Left ventricle myocardium inferior (tissue), 1 donor: ENCODE data around the gene CCDC194. TPM values are rescaled to one million over a fixed set of nuclear protein-coding genes. Genes with fewer than 3 reads are reported as not detected.

Source experiments
- DNase-seq: peaks from one replicate; pipeline ENCODE4 v3.0.0-alpha.2; 2020
- H3K27ac ChIP-seq: fragments of 200-600 bp; replicated peaks from 2 replicates; pipeline ENCODE4 v1.8.0; 2021
- H3K27me3 ChIP-seq: fragments of 200-600 bp; 2 replicates; pipeline ENCODE4 v1.8.0; 2021; ENCODE audit warnings: low read depth
- H3K36me3 ChIP-seq: fragments of 200-600 bp; 2 replicates; pipeline ENCODE4 v1.8.0; 2021
- H3K4me1 ChIP-seq: fragments of 200-600 bp; 2 replicates; pipeline ENCODE4 v1.8.0; 2021
- H3K4me3 ChIP-seq: fragments of 200-600 bp; 2 replicates; pipeline ENCODE4 v1.8.0; 2021; ENCODE audit warnings: mild to moderate bottlenecking, moderate library complexity
- H3K9me3 ChIP-seq: fragments of 200-600 bp; replicated peaks from 2 replicates; pipeline ENCODE4 v1.8.0; 2021
- CTCF ChIP-seq: fragments of 200-600 bp; IDR thresholded peaks from 2 replicates; pipeline ENCODE4 v1.8.0; 2021; ENCODE audit warnings: antibody characterized with exemption, mild to moderate bottlenecking, borderline replicate concordance
- intact Hi-C: fragments of 100-400 bp; cut with micrococcal nuclease; formaldehyde crosslinking; loops from one replicate; pipeline ENCODE4 v1.11.0; 2022
- total RNA-seq: library from RNA; stranded (reverse); fragmentation: NEBNext Ultra II Directional; extraction: Animal tissue kit (Norgen Biotek cat#: 25700); gene quantifications from one replicate; pipeline ENCODE4 v1.2.1, GENCODE V29; 2021
- donor health status: DM: no; HTN: yes; CAD: no; lungs with severe emphysema.

CCDC194 gene
- total RNA-seq, 1 donor from 2014 or later = not detected

- DNase-seq = no peak
- Histone ChIP-seq H3K36me3 (no peaks in the 10 kb centered on the region), H3K4me1 (peaks cover 51% of the 10 kb centered on the region), H3K27ac (peak overlapping the region; percentile 23), H3K4me3 (no peak overlapping the region), H3K27me3 (peaks cover 34% of the 10 kb centered on the region), H3K9me3 (no peaks in the 10 kb centered on the region)
- intact Hi-C loops = no loop called here
- no peak for TF ChIP-seq CTCF
Observed at GRCh38 chr19:17352608-17353280, 41.3 kb downstream of the CCDC194 start.

- H3K27ac ChIP-seq = no peak overlapping the region
- peaks cover 56% of the 10 kb centered on the region for H3K4me1 ChIP-seq
- no peak for DNase-seq
Observed at GRCh38 chr19:17351815-17352435, 42.1 kb downstream of the CCDC194 start.

GRCh38 chr19:17348700-17349099, 45.3 kb downstream of the CCDC194 start:
- peaks cover 34% of the 10 kb centered on the region for H3K27me3 ChIP-seq
- peak; percentile 66 for DNase-seq
- no peak for TF ChIP-seq CTCF
- H3K9me3 ChIP-seq = no peaks in the 10 kb centered on the region
- no peak overlapping the region for H3K4me3 ChIP-seq
- peaks cover 66% of the 10 kb centered on the region for H3K4me1 ChIP-seq
- intact Hi-C loops = no loop called here
- peak overlapping the region; percentile 70 for H3K27ac ChIP-seq
- H3K36me3 ChIP-seq = no peaks in the 10 kb centered on the region

More at GRCh38 chr19:17351815-17352435, 42.1 kb downstream of the CCDC194 start:
- Histone ChIP-seq H3K27me3 (peaks cover 34% of the 10 kb centered on the region), H3K4me3 (no peak overlapping the region), H3K36me3 (no peaks in the 10 kb centered on the region), H3K9me3 (no peaks in the 10 kb centered on the region)
- intact Hi-C loops = no loop called here
- TF ChIP-seq CTCF = no peak

DNA sequence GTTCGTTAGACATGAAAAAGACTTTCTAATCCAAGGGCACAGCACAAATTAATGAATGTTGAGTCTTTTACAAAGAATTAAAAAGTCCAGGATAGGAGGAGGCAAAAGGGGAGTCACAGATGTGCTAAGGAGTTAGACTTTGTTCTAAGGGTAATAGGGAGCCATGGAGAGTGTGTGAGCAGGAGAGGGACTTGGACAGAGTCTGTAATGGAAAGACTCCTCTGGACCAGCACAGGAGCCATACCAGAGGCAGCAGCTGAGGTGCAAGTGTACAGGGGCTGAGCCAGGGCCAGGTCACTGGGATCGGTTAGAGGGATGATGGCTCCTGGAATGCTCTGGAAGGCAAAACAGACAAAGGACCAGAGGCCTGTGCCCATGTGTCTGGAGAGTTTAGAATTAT, 46.1 kb downstream of the CCDC194 start:
- no peaks in the 10 kb centered on the region for H3K9me3 ChIP-seq
- H3K4me3 ChIP-seq = no peak overlapping the region
- intact Hi-C loops = loop anchor here (2.0 kb wide), 1 partner anchor 39 kb away; no protein-coding TSS in a partner anchor
- H3K36me3 ChIP-seq = no peaks in the 10 kb centered on the region
- H3K4me1 ChIP-seq = peaks cover 60% of the 10 kb centered on the region
- TF ChIP-seq CTCF = no peak
- H3K27ac ChIP-seq = peak overlapping the region; percentile 70
- peaks cover 32% of the 10 kb centered on the region for H3K27me3 ChIP-seq
- DNase-seq = no peak

- peak overlapping the region; percentile 70 for H3K27ac ChIP-seq
- TF ChIP-seq CTCF = no peak
- no peak for DNase-seq
- no peak overlapping the region for H3K4me3 ChIP-seq
- H3K27me3 ChIP-seq = peaks cover 26% of the 10 kb centered on the region
- H3K9me3 ChIP-seq = no peaks in the 10 kb centered on the region
- no peaks in the 10 kb centered on the region for H3K36me3 ChIP-seq
- intact Hi-C loops = loop anchor here (2.0 kb wide), 1 partner anchor 39 kb away; no protein-coding TSS in a partner anchor
- H3K4me1 ChIP-seq = peaks cover 55% of the 10 kb centered on the region
Observed at GRCh38 chr19:17347361-17347760, 46.6 kb downstream of the CCDC194 start.
